ENCODE measurements around the gene HMOX1. TPM values are rescaled to one million over a fixed set of nuclear protein-coding genes. Genes with fewer than 3 reads are reported as not detected.

The HMOX1 gene
- total RNA-seq, 1 experiment from 2014 or later: 93.0 TPM

DNA sequence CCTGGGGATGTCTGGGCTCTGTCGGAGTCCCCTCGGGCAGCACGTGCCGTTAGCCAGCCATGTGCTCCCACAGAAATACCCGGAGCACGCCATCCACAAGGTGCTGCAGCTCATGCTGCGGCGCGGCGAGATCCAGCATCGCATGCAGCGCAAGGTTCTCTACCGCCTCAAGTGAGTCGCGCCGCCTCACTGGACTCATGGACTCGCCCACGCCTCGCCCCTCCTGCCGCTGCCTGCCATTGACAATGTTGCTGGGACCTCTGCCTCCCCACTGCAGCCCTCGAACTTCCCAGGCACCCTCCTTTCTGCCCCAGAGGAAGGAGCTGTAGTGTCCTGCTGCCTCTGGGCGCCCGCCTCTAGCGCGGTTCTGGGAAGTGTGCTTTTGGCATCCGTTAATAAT, 43.2 kb downstream of the HMOX1 start:
- Mint-ChIP-seq H3K4me1 (ENCODE audit: low read depth, unreplicated experiment) (no peaks in the 10 kb centered on the region), H3K36me3 (ENCODE audit: insufficient read depth, unreplicated experiment) (peaks cover 36% of the 10 kb centered on the region), H3K27me3 (ENCODE audit: insufficient read depth, unreplicated experiment) (no peaks in the 10 kb centered on the region), H3K4me3 (ENCODE audit: unreplicated experiment) (no peak overlapping the region), H3K27ac (ENCODE audit: unreplicated experiment) (no peak overlapping the region), H3K9me3 (ENCODE audit: unreplicated experiment) (no peaks in the 10 kb centered on the region)
- no TSS peak for BruUV-seq (replicated peaks)
- no peak overlapping the region for H3K4me3 ChIP-seq (ENCODE audit: low read depth, low read length)
- no peaks in the 10 kb centered on the region for H3K9me3 ChIP-seq
- DNase-seq: no peak
- CTCF ChIA-PET: interaction anchor here (0.5 kb wide), 1 partner anchor 18 kb away, joined by 6 read pairs; no protein-coding TSS in a partner anchor
- intact Hi-C loops (cut with micrococcal nuclease; ENCODE audit: unreplicated experiment): no loop called here
- POLR2A ChIA-PET: interaction anchor here (1.0 kb wide), 1 partner anchor 24 kb away, joined by 4 read pairs; no protein-coding TSS in a partner anchor
- H3K36me3 ChIP-seq (ENCODE audit: control insufficient read depth, insufficient read depth, low read length): peaks cover 3% of the 10 kb centered on the region
- no peaks in the 10 kb centered on the region for H3K4me1 ChIP-seq
- TF ChIP-seq, protein P1, sequence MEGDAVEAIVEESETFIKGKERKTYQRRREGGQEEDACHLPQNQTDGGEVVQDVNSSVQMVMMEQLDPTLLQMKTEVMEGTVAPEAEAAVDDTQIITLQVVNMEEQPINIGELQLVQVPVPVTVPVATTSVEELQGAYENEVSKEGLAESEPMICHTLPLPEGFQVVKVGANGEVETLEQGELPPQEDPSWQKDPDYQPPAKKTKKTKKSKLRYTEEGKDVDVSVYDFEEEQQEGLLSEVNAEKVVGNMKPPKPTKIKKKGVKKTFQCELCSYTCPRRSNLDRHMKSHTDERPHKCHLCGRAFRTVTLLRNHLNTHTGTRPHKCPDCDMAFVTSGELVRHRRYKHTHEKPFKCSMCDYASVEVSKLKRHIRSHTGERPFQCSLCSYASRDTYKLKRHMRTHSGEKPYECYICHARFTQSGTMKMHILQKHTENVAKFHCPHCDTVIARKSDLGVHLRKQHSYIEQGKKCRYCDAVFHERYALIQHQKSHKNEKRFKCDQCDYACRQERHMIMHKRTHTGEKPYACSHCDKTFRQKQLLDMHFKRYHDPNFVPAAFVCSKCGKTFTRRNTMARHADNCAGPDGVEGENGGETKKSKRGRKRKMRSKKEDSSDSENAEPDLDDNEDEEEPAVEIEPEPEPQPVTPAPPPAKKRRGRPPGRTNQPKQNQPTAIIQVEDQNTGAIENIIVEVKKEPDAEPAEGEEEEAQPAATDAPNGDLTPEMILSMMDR (IDR thresholded peaks at IDR 0.05; ENCODE audit: insufficient read depth in 1 of 2, low read depth in 1 of 2, low read length in 1 of 2, severe bottlenecking in 1 of 2, unreplicated experiment in 1 of 2): no peak
- H3K27me3 ChIP-seq (replicated peaks; ENCODE audit: control insufficient read depth, insufficient read depth, low read length): no peaks in the 10 kb centered on the region

DNA sequence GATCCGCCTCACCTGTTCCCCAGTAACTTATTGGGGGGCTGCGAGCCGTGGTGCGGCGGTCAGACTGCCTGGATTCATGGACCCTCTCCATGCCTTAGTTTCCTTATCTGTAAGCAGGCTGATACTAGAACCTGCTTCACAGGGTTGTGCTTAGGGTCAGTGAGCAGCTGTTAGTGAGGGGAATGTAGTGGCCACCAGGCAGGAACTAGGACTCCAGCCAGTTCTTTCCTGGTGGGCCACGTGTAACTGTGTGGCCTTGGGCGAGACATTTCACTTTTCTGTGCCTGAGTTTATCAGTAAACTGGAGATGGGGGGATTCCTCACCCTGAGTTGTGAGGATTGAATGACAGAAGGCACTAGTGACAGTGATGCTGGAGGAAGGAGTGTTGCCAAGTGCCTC, 43.9 kb downstream of the HMOX1 start:
- POLR2A ChIA-PET: no interaction called here

DNA sequence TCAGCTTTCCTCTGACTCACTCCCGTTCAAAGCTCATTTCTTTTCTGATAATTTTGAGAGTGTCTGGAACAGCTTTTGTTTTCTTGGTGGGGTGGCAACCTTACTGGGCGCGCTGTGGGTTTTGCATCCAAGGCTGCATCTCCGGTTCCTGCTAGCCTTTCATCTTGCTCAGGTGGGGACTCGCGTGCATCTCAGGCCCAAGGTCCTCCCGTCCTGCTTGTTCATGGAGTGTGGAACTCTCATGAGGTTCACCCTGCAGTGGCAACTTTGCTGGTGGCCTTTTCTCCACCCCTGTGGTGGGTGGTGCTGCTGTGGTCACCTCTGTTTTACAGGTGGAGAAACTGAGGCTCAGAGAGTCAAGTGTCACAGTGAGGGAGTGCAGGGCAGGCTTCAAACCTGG, 44.6 kb downstream of the HMOX1 start:
- TF ChIP-seq, protein P1 (IDR thresholded peaks at IDR 0.05; ENCODE audit: insufficient read depth in 1 of 2, low read depth in 1 of 2, low read length in 1 of 2, severe bottlenecking in 1 of 2, unreplicated experiment in 1 of 2): no peak
- no peak overlapping the region for H3K4me3 Mint-ChIP-seq (ENCODE audit: unreplicated experiment)
- intact Hi-C loops (cut with micrococcal nuclease; ENCODE audit: unreplicated experiment): no loop called here
- BruUV-seq (replicated peaks): no TSS peak
- H3K36me3 ChIP-seq (ENCODE audit: control insufficient read depth, insufficient read depth, low read length): peaks cover 3% of the 10 kb centered on the region
- H3K27ac Mint-ChIP-seq (ENCODE audit: unreplicated experiment): no peak overlapping the region
- POLR2A ChIA-PET: no interaction called here
- peaks cover 35% of the 10 kb centered on the region for H3K36me3 Mint-ChIP-seq (ENCODE audit: insufficient read depth, unreplicated experiment)
- DNase-seq: no peak
- H3K4me1 Mint-ChIP-seq (ENCODE audit: low read depth, unreplicated experiment): no peaks in the 10 kb centered on the region
- no peaks in the 10 kb centered on the region for H3K9me3 Mint-ChIP-seq (ENCODE audit: unreplicated experiment)
- H3K4me3 ChIP-seq (ENCODE audit: low read depth, low read length): no peak overlapping the region
- H3K27me3 ChIP-seq (replicated peaks; ENCODE audit: control insufficient read depth, insufficient read depth, low read length): no peaks in the 10 kb centered on the region
- no peaks in the 10 kb centered on the region for H3K9me3 ChIP-seq
- no peaks in the 10 kb centered on the region for H3K27me3 Mint-ChIP-seq (ENCODE audit: insufficient read depth, unreplicated experiment)
- no peaks in the 10 kb centered on the region for H3K4me1 ChIP-seq
- CTCF ChIA-PET: no interaction called here

More for the DNA sequence above, 43.9 kb downstream of the HMOX1 start:
- Histone ChIP-seq H3K4me3 (ENCODE audit: low read depth, low read length) (no peak overlapping the region), H3K36me3 (ENCODE audit: control insufficient read depth, insufficient read depth, low read length) (peaks cover 3% of the 10 kb centered on the region), H3K27me3 (replicated peaks; ENCODE audit: control insufficient read depth, insufficient read depth, low read length) (no peaks in the 10 kb centered on the region), H3K4me1 (no peaks in the 10 kb centered on the region), H3K9me3 (no peaks in the 10 kb centered on the region)
- Mint-ChIP-seq H3K4me3 (ENCODE audit: unreplicated experiment) (no peak overlapping the region), H3K27me3 (ENCODE audit: insufficient read depth, unreplicated experiment) (no peaks in the 10 kb centered on the region), H3K9me3 (ENCODE audit: unreplicated experiment) (no peaks in the 10 kb centered on the region), H3K27ac (ENCODE audit: unreplicated experiment) (no peak overlapping the region), H3K4me1 (ENCODE audit: low read depth, unreplicated experiment) (no peaks in the 10 kb centered on the region), H3K36me3 (ENCODE audit: insufficient read depth, unreplicated experiment) (peaks cover 36% of the 10 kb centered on the region)
- no TSS peak for BruUV-seq (replicated peaks)
- TF ChIP-seq, protein P1 (IDR thresholded peaks at IDR 0.05; ENCODE audit: insufficient read depth in 1 of 2, low read depth in 1 of 2, low read length in 1 of 2, severe bottlenecking in 1 of 2, unreplicated experiment in 1 of 2): no peak
- no peak for DNase-seq
- intact Hi-C loops (cut with micrococcal nuclease; ENCODE audit: unreplicated experiment): no loop called here
- CTCF ChIA-PET: no interaction called here
